Measurements from ENCODE around the gene FRMD1.

FRMD1 gene

DNA sequence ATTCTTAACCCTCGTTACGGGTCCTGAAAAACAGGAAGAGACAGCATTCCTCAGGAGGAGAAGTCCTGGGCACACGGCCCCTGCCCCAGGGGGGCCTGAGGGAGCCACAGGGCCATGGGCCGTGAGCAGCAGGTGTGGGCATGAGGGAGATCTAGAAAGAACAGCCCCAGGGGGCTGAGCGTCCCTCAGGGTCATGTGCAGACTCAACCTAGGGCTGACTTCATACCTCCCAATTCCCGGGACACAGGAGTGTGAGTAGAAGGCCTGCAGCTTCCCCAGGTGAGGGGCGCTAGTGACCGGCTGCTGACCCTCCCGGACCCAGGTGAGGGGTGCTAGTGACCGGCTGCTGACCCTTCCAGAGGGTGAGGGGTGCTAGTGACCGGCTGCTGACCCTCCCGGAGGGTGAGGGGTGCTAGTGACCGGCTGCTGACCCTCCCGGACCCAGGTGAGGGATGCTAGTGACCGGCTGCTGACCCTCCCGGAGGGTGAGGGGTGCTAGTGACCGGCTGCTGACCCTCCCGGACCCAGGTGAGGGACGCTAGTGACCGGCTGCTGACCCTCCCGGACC lies 35.1 kb downstream of the FRMD1 start:
- no peak for DNase-seq (ENCODE audit: low read depth, low spot score)

DNA sequence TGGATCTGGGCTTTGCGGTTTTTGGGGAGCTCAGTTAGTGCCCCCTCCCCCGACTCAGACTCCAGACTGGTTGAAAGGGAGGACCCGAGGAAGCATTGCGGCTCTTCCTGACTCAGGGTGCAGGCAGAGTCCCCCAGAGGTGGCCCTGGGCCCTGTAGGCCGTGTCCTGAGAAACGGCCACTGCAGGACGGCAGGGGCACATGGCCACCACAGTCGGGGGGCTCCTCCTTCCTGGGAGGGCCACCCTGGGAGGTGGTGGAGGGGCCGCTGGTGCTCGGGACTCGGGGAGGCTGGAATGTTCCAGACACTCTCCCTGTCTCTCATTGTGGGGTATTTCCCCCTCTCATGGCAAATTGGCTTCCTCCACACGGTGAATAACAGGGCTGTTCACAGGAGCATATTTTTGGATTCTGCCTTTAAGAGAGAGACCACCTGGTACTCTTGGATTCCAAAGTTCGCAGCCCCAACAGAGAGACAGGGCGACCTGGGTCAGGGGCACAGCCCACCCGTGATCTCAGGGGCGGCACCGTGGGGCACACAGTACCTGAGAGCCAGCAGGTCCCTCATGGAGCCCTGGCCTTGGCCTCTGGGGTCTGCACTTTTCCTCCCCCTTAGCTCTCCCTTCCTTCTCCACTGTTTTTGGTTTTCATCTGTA lies 35.7 kb downstream of the FRMD1 start:
- no peak for DNase-seq (ENCODE audit: low read depth, low spot score)

DNA sequence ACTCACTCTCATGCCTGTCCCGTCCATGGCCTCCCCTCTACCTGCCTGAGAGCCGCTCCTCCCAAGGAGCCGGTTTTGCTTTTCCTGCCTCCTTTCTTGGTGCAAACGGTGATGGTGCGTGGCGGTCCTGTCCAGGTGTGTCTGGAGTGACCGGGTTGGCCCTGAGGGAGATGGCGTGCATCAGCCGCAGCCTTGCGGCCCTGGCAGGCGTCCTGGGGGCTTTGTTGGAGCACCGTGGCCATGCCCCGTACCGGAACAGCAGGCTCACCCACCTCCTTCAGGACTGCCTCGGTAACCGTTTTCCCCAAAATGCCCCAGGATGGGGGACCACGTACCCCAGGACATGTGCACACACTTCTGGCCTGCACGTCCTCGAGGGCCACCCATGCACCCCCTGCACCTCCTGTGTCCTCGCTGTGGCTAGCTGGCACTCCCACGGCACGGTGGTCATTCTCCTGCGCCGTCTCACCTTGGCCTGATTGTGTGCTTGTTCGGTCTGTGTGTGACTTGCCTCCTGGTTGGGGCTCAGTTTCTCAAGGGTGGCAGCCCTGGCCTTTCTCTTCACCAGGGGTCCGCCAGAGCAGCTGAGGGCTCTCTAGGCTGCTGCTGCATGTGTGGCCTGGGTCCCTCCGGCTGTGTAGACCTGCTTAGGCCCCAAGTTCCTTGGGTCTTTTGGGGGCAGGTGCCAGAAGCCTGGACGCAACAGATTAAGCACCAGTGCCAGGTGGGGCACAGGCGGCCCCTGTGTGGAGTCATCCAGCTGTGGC lies 36.4 kb downstream of the FRMD1 start:
- no peak for DNase-seq (ENCODE audit: low read depth, low spot score)

DNA sequence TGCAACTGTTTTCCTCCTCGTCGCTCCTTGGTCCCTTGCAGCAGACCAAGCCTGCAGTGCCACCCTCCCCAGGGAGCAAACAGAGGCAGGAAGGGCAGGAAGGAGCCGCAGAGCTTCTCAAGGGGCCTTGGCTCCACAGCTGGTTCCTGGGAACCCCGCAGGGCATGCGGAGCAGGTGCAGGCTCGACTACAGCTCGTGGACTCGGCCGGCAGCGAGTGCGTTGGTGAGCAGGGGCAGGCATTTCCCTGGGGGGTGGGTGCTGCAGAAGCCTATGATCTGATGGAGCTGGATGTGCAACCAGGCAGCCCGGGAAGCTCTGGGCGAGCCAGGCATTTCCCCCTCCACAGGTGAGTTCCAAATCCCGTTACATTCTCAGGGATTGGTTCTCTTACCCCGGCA lies 37.1 kb downstream of the FRMD1 start:
- DNase-seq (ENCODE audit: low read depth, low spot score), result no peak

DNA sequence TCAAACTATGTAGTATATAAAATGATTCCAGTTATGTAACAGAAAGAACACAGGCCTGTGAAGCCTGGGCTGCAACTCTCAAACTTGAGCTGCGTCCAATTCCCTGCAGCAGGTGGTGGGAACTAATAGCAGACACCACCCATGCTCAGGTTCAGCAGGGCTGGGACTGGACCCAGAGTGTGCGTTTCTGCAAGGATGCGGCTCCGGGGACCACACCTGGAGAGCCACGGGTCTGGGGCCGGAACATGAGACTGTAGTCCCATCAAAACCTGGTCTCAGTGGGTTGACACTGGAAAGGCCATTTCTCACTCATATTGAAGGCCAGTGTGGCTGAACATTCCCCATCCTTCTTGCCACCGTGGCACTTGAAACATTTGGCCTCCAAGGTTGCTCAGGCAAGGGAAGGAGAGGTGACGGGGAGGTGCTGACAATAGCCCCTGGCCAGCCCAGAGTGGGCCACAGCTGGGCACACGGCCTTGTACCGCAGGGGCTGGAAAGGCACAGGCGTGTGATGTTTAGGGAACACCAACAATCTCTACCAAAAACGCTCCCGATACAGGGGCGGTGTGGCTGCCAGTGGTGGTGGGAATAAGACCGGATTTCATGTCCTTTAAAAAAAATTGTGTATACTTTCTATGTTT lies 38.0 kb downstream of the FRMD1 start:
- DNase-seq (ENCODE audit: low read depth, low spot score), result no peak

DNA sequence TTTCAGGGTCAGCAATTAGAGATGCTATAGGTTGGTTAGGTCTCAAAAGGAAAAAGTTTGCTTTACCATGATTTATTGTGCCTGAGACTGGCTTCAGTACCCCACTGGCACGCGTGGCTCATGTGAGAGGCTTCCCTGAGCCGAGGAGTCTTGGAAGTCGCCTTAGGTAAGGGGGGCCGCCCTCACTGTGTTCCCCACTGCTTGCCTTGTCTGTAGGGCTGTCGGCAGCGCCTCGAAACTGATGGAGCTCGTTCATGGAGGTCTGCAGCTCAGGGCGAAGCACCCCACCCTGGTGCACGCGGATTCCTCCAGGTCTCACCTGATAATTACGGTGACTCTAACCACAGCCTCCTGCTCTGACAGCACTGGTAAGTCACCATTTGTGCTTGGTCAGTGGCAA lies 39.2 kb downstream of the FRMD1 start:
- no peak for DNase-seq (ENCODE audit: low read depth, low spot score)

DNA sequence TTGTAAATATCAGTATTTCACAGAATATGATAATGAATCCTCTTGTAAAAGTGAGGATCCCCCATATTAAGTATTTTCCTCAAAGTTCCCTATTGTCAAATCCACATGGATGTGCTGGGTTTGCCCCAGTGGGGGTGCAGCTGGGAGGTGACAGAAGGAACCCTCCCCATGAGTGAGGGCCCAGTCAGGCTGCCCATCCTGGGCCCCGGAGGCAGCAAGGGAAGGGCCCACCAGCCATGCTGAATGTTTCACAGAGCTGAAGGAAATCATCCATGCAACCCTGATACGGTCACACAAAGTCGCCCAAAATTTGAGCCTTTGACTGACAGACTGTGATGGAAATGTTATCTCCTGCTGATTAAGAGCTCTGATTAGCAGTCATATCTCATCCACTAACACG lies 39.7 kb downstream of the FRMD1 start:
- DNase-seq (ENCODE audit: low read depth, low spot score), result no peak

DNA sequence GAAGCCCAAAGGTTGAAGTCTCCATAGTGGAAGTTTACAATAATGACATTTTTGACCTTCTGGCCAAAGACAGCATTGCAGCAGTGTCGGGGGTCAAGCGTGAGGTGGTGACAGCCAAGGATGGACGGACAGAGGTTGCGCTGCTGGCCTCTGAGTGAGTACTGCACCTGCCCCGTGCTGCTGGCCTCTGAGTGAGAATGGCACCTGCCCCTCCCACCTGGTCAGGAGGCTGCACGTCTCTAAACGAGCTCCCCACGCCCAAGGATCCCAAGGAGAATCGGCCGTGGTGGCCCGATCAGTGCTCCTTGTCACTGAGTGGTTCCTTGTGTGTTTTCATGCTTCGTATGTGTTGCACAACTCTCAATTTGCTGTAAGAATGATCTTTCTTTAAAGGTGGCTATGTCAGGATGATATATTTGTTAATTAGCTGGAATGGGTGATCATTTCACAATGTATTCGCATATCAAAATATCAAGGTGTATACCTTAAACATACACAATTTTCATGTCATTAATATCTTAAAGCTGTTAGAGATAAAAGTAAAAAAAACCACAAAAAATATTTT lies 40.4 kb downstream of the FRMD1 start:
- DNase-seq (ENCODE audit: low read depth, low spot score), result no peak

DNA sequence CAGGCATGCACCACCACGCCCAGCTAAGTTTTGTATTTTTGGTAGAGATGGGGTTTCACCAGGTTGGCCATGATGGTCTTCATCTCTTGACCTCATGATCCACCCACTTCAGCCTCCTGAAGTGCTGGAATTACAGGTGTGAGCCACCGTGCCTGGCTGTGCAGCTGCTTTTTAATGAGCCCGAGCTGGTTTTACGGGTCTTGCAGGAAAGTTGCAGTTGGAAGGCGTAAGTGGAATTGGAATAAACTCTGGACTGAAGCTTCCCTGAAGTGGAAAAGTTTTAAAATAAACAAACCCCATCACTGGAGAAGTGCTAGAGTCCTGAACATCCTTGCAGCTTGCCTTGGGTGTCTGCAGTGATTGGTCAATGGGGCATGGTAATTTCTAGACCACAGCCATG lies 41.2 kb downstream of the FRMD1 start:
- DNase-seq (ENCODE audit: low read depth, low spot score), result no peak

DNA sequence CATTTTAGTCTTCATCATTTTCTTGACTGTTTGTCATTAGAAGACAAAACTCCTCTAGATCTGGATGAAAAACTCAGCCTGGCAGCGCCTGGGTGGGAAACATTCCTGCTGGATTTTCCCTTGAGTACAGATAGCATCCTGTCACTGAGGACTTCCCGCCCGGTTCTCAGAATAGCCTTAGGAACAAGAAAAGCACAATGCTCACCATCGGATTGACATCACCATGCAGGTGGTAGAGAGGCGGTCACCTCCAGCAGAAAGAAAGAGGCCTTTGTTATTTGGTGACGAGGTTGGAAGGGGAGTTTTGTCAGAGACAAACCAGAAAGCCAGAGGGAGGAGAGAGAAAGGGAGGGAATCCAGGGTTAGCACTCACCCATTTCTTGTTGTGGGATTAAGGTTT lies 41.8 kb downstream of the FRMD1 start:
- DNase-seq (ENCODE audit: low read depth, low spot score), result no peak

DNA sequence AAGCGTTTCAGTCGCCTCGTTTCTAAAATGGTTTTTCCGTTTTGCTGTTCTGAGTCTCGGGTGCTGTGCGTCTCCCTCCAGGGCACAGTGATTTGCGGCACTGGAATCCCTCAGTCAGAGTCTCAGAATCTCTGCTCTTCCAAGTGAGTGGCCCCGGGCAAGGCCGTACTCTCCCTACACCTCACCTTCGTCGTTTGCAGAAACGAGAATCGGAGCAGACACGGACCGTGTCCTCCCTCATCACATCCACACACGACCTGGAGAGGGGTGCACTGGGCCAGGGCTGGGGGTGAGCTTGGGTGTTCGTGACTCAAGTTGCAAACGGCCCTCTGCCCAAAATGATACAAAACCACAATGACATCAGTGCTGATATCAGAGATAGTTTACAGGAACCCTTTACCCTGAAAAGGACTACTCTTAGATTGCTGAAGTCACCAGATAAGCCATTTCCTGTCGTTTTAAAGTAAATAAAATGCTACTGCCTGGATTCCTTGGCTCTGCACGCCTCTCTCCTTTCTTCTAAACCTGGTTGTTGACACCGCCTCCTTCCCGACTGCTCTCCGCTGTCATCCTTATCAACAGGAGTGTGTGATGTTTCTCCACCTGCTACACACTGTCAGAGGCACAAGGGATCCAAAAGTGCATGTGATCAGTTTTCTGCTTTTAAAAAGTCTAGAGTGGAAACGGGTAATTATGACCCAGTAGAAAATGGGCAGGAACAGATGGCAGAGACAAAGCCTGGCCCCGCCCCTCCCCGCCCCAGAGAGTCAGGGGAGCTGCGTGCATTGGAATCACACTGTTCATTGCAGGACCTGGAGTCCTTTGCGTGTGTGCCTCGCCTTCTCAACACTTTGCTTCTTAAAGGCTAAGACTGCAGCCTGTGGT lies 43.1 kb downstream of the FRMD1 start:
- no peak for DNase-seq (ENCODE audit: low read depth, low spot score)

DNA sequence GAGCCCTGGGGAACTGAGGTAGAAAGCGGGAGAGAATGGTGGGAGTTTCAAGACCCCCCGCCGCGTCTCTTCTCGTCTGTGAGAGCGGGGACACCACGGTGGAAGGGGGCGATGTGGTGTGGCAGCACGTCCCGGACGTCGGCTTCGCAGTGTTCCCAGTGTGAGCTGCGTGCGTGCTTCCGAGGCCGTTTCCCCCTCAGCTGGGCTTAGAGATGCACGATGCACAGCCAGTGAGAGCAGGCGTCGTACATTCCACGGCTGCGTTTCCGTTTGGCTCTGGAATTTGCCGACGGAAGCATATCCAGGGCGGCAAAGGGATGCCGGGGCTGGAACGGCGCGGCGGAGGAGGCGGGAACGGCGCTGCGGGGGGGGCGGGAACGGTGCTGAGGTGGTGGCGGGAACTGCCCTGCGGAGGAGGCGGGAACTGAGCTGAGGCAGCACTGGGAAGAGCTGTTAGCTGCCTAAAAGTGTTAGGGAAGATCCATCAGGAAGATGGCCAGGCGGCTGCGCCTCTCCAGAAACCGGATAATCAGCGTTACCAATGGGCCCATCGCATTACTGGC lies 43.8 kb downstream of the FRMD1 start:
- DNase-seq (ENCODE audit: low read depth, low spot score), result no peak

DNA sequence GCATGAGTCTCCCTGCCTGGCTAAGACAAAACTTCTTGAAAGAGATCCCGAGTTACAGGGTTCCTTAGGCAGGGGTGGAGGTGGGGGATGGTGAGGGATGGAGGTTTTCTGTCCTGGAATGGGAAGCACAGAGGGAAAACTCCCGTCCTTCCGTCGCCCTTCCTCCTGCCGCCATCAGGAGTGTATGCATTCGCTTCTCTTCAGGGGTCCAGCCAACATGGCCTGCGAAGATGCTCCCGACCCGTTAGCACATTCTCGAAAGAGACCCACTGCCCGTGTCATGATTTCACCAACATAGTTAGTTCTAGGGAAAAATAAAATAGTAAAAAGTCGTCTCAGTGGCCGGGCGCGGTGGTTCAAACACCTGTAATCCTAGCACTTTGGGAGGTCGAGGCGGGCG lies 44.5 kb downstream of the FRMD1 start:
- DNase-seq (ENCODE audit: low read depth, low spot score), result no peak

DNA sequence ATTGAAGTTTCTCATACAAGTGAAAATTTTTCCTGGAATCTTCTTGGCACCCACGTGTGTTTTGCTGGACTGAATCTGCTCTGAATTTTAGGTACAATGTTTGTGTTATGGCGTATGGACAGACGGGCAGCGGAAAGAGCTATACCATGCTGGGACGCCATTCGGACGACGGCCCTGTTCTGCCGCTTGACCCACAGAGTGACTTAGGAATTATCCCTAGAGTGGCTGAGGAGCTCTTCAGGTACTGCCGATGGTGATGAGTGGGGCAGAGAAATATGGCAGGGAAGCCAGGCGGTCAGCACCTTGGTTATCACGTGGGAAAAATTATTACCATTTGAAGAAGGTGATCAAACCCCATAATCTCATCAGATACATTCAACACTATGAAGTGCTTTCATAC lies 45.2 kb downstream of the FRMD1 start:
- DNase-seq (ENCODE audit: low read depth, low spot score), result no peak

DNA sequence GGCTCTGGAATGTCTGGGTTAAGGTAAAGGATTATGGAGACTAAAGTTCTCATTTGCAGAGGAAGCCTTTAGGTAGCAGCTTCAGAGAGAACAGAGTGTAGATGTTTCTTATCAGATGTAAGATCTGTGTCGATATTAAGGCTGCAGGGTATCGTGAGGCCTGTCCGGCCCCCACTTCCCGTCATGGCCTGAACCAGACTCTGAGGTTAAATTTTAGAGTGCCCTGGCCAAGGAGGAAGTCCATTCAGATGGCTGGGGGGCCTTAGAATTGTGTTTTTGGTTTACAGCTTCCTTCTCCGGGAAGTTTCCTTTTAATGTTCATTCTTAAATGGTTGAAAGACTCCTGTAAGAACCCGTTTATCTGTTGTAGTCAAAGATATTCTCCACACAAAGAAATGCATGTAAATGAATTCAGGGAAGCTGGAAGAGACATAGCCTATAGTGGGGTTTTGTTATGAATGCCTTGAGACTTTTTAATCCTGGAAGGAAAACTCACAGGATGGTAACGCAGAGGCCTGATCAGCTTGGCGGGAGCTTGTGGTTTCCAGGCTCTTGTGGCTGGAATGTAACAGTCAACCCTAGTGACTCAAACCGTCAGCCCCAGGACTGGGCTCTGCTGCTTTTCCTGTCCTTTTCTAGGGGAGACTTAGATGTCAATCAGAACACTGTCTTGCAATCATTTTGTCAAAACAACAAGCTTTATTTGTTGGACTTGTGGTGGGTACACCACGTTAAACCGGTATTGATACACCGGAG lies 46.8 kb downstream of the FRMD1 start:
- no peak for DNase-seq (ENCODE audit: low read depth, low spot score)

DNA sequence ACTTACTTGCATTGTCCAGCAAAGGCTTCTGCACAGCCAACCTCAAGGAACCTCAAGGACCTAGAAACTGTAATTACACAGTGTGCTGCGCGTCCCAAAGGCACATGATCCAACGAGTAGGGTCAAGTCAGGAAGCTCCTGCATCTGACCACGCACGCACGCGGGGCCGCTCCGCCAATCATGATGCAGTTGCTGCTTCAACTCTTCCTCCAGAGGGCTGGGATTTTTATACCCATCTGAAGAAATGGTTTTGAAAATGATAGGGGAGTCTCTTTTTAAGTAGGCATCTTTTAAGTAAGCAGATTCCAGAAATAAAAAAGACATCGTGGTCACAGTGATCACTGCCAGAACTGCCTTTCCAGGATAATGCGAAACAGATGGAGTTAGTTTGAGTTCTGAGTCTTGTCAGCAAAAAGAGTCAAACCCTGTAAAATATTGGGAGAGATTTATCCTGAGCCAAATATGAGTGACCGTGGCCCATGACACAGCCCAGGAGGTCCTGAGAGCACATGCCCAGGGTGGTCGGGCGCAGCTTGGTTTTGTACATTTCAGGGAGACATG lies 47.5 kb downstream of the FRMD1 start:
- no peak for DNase-seq (ENCODE audit: low read depth, low spot score)

DNA sequence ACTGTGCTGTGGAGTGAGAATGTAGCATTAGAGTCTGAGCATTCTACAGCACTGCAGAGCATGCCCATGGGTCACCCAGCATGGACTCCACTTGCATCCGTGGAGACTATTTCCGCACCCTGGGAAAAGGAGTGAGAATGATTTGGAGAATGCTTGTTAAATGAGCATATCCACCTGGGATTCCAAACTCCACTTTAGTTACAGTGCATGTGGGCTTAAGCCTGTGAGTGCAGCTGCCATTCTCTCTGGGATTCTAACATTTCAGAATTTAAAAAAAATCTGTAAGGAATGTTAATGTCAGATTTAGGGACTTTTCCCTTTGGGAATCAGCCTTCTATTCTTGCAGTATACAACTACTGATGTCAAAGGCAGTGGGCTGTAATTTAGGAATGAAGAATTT lies 48.1 kb downstream of the FRMD1 start:
- no peak for DNase-seq (ENCODE audit: low read depth, low spot score)

DNA sequence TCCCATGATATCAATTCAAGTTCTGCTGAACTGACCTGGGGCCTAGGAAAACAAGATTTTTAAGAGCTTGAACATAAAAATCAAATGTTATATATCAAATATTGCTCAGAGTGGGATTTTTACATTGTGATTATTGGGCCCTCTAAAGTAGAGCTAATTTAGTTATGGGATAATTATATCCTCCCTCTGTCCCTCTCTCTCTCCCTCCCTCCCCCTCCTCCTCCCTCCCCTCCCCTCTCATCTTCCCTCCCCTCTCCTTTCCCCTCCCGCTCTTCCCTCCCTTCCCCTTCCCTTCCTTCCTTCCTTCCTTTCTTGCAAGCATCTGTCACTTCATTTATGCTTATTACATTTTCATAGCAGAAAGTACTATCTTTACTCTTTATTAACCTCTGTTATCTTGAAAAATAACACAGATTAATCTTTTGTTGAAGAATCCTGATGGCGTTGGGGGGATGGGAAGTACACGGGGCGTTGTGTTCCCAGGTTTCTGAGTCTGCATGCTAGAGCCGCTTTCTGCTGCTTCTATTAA lies 48.7 kb downstream of the FRMD1 start:
- no peak for DNase-seq (ENCODE audit: low read depth, low spot score)

DNA sequence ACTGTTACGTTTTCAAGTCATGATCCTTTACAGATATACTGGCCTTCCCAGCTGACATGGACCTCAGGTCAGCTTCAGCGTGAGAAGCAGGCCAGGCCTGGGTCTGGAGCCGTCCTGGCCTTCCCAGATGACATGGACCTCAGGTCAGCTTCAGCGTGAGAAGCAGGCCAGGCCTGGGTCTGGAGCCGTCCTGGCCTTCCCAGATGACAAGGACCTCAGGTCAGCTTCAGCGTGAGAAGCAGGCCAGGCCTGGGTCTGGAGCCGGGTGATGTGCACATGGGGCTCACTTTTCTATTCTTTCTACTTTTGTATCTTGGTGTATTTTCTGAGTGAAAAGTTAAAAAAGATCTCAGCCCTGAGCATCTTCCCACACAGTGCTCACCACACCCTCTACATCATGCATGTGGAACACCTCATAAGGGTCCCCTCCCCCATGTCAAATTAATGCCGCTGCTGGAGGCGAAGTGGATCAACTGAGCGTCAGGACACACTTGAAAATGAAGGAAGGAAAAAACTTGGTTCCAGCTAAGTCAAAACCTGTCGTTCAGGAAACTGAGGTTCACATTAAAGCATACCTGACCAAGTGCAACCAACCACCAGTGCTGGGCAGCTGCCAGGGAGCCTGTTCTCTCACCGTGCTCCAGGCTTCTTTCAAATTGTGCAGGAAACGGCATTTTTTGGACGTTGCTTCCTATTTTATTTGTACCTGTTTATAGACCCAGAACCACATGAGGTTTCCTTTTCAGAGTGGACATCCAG lies 49.4 kb downstream of the FRMD1 start:
- DNase-seq (ENCODE audit: low read depth, low spot score), result no peak

Measured in brain pericyte (primary cell).